Mesenchymal stem cell (in vitro differentiated cells and primary cell): Measurements from ENCODE around the gene MAP3K20.

Experiments used
- DNase-seq: peaks from one replicate; pipeline ENCODE4 v3.0.0-alpha.2; 2013
- H2AFZ ChIP-seq: one replicate; pipeline ENCODE4 v1.6.1; 2013; ENCODE audit warnings: low read depth, mild to moderate bottlenecking, control low read depth, inconsistent platforms, low read length, moderate library complexity
- H2AK5ac ChIP-seq: 2 replicates; pipeline ENCODE4 v1.6.1; 2013; ENCODE audit warnings: low read length, moderate library complexity, mild to moderate bottlenecking, inconsistent platforms; ENCODE audit not compliant: severe bottlenecking
- H2BK120ac ChIP-seq: one replicate; pipeline ENCODE4 v1.6.1; 2013; ENCODE audit warnings: low read depth, mild to moderate bottlenecking, inconsistent platforms, low read length, moderate library complexity
- H2BK12ac ChIP-seq, 2 experiments: one replicate each; pipeline ENCODE4 v1.6.1; 2013; ENCODE audit warnings: inconsistent platforms in 2 of 2, low read length in 2 of 2, mild to moderate bottlenecking in 2 of 2, moderate library complexity in 2 of 2, control low read depth in 1 of 2
- H2BK15ac ChIP-seq: one replicate; pipeline ENCODE4 v1.6.1; 2013; ENCODE audit warnings: mild to moderate bottlenecking, low read depth, inconsistent platforms; ENCODE audit not compliant: poor library complexity, severe bottlenecking
- H2BK5ac ChIP-seq: 2 replicates; pipeline ENCODE4 v1.6.1; 2013; ENCODE audit warnings: low read depth, mild to moderate bottlenecking, low read length, control low read depth, inconsistent platforms; ENCODE audit not compliant: poor library complexity, severe bottlenecking
- H3K14ac ChIP-seq, 2 experiments: one replicate each; pipeline ENCODE4 v1.6.1; 2013; ENCODE audit warnings: inconsistent platforms in 2 of 2, low read length in 2 of 2, control low read depth in 1 of 2, mild to moderate bottlenecking in 1 of 2, moderate library complexity in 1 of 2
- H3K18ac ChIP-seq, 2 experiments: one replicate each; pipeline ENCODE4 v1.6.1; 2013; ENCODE audit warnings: inconsistent platforms in 2 of 2, low read length in 2 of 2, control low read depth in 1 of 2, low read depth in 1 of 2, mild to moderate bottlenecking in 1 of 2
- H3K23ac ChIP-seq, 2 experiments: one replicate each; pipeline ENCODE4 v1.6.1; 2013; ENCODE audit warnings: inconsistent platforms in 2 of 2, low read length in 2 of 2, mild to moderate bottlenecking in 2 of 2, moderate library complexity in 2 of 2, control low read depth in 1 of 2
- H3K27ac ChIP-seq: 2 replicates; pipeline ENCODE4 v1.5.1; 2013; ENCODE audit warnings: mild to moderate bottlenecking, moderate library complexity, low read length, control low read depth, inconsistent platforms; ENCODE audit not compliant: poor library complexity, severe bottlenecking
- H3K27me3 ChIP-seq, 2 experiments: 2 replicates each; pipeline versions ENCODE4 v1.6.1 to v1.7.0; 2013; ENCODE audit warnings: low read length in 2 of 2, mild to moderate bottlenecking in 2 of 2, moderate library complexity in 2 of 2, control low read depth in 1 of 2, inconsistent platforms in 1 of 2; ENCODE audit not compliant: control insufficient read depth in 1 of 2, insufficient read depth in 1 of 2
- H3K36me3 ChIP-seq, 2 experiments: 2 replicates each; pipeline versions ENCODE4 v1.6.1 to v1.7.0; 2013; ENCODE audit warnings: low read length in 2 of 2, control low read depth in 1 of 2, inconsistent platforms in 1 of 2, low read depth in 1 of 2, mild to moderate bottlenecking in 1 of 2; ENCODE audit not compliant: insufficient read depth in 2 of 2, control insufficient read depth in 1 of 2
- H3K4ac ChIP-seq, 2 experiments: one replicate each; pipeline ENCODE4 v1.6.1; 2013; ENCODE audit warnings: inconsistent platforms in 2 of 2, low read length in 2 of 2, mild to moderate bottlenecking in 2 of 2, moderate library complexity in 2 of 2, control low read depth in 1 of 2, low read depth in 1 of 2
- H3K4me1 ChIP-seq: 2 replicates; pipeline ENCODE4 v1.6.1; 2013; ENCODE audit warnings: low read depth, low read length, control low read depth; ENCODE audit not compliant: control insufficient read depth, insufficient read depth
- H3K4me2 ChIP-seq: 2 replicates; pipeline ENCODE4 v1.6.1; 2013; ENCODE audit warnings: low read length, mild to moderate bottlenecking, inconsistent platforms; ENCODE audit not compliant: poor library complexity, severe bottlenecking
- H3K4me3 ChIP-seq, 2 experiments: 2 replicates each; pipeline versions ENCODE4 v1.5.1 to v1.7.0; 2013; ENCODE audit warnings: low read length in 2 of 2, mild to moderate bottlenecking in 2 of 2, control low read depth in 1 of 2, low read depth in 1 of 2; ENCODE audit not compliant: insufficient read depth in 1 of 2
- H3K79me1 ChIP-seq: replicated peaks from 2 replicates; pipeline ENCODE4 v1.6.1; 2013; ENCODE audit warnings: mild to moderate bottlenecking, control low read depth, low read length, inconsistent platforms; ENCODE audit not compliant: poor library complexity, severe bottlenecking
- H3K9ac ChIP-seq: 2 replicates; pipeline ENCODE4 v1.7.0; 2013; ENCODE audit warnings: mild to moderate bottlenecking, low read length, moderate library complexity
- H3K9me3 ChIP-seq: 2 replicates; pipeline ENCODE4 v1.7.0; 2013; ENCODE audit warnings: mild to moderate bottlenecking, low read length; ENCODE audit not compliant: control insufficient read depth
- H4K8ac ChIP-seq: one replicate; pipeline ENCODE4 v1.6.1; 2013; ENCODE audit warnings: inconsistent platforms, mild to moderate bottlenecking, low read length, moderate library complexity
- H4K91ac ChIP-seq: one replicate; pipeline ENCODE4 v1.6.1; 2013; ENCODE audit warnings: mild to moderate bottlenecking, low read length, inconsistent platforms
- WGBS: methylation state at CpG from one replicate; pipeline ENCODE4 v1.1.7; 2013; ENCODE audit warnings: mixed read lengths; 5-methylcytosine and 5-hydroxymethylcytosine counted together

Gene MAP3K20

DNA sequence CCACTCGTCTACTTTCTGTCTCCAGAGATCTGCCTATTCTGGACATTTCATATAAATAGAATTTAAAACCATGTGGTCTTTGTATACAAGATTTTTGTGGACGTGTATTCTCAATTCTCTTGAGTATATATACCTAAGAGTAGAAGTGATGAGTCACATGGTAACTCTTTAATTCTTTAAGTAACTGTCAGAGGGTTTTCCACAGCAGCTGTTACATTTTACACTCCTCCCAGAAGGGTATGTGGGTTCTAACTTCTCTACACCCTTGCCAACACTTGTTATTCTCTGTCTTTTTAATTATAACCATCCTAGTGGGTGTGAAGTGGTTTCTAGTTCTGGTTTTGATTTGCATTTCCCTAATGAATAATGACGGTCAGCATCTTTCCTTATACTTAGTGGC, 70.9 kb downstream of the MAP3K20 start:
- Histone ChIP-seq H2BK15ac (no peak overlapping the region), H2BK5ac (no peak overlapping the region), H3K9me3 (peaks cover 14% of the 10 kb centered on the region), H3K79me1 (peaks cover 9% of the 10 kb centered on the region), H2AK5ac (no peak overlapping the region), H2AFZ (no peak overlapping the region), H3K4ac (no peak overlapping the region), H3K14ac (no peak overlapping the region), H3K27me3 (no peaks in the 10 kb centered on the region), H4K91ac (no peak overlapping the region), H2BK12ac (no peak overlapping the region), H2BK120ac (no peak overlapping the region), H3K23ac (no peak overlapping the region), H3K4me3 (no peak overlapping the region), H3K9ac (no peak overlapping the region), H3K36me3 (peaks cover 0 to 3% of the 10 kb centered on the region in 2 experiments), H3K4me2 (no peak overlapping the region), H3K4me1 (no peaks in the 10 kb centered on the region), H3K27ac (no peak overlapping the region), H3K18ac (no peak overlapping the region), H4K8ac (no peak overlapping the region)
- no CpG with 5 or more reads among the region's 3 CpGs for WGBS
- peak; percentile 45 for DNase-seq

DNA sequence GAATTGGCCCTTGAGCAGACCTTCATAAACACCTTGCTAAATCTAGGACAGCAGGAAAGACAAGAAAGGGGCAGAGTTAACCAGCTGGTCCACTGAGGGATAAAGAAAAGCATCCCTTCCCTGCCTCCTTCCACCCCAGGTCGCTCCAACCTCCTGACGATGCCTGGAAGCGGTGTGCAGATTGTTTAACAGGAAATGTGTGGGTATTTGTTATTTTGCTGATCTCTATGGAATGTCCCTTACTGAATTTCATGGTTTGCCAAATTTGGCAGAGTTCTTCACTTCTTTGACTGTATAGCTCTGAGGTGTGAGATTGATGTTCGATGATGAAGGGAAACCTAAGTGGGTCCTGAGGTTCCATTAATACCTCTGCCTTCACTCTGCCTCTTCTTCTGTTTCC, 72.9 kb downstream of the MAP3K20 start:
- H2BK5ac ChIP-seq: no peak overlapping the region
- H3K36me3 ChIP-seq: no peaks in the 10 kb centered on the region
- no peaks in the 10 kb centered on the region for H3K4me1 ChIP-seq
- no peak for DNase-seq
- H3K4ac ChIP-seq: peak overlapping the region in 1 of 2 experiments; percentile 26
- 43% methylated on average over 3 of the region's 4 CpGs for WGBS
- peak overlapping the region in 1 of 2 experiments; percentile 38 for H2BK12ac ChIP-seq
- H3K14ac ChIP-seq: peak overlapping the region in 1 of 2 experiments; percentile 75
- no peak overlapping the region for H2BK15ac ChIP-seq
- no peak overlapping the region for H2BK120ac ChIP-seq
- H3K4me2 ChIP-seq: no peak overlapping the region
- H3K4me3 ChIP-seq: no peak overlapping the region
- peak overlapping the region; percentile 11 for H3K27ac ChIP-seq
- no peak overlapping the region for H3K23ac ChIP-seq
- H4K8ac ChIP-seq: no peak overlapping the region
- no peak overlapping the region for H2AK5ac ChIP-seq
- no peak overlapping the region for H4K91ac ChIP-seq
- no peak overlapping the region for H2AFZ ChIP-seq
- peaks cover 6% of the 10 kb centered on the region for H3K79me1 ChIP-seq
- H3K18ac ChIP-seq: peak overlapping the region in 1 of 2 experiments; percentile 48
- H3K9ac ChIP-seq: no peak overlapping the region
- no peaks in the 10 kb centered on the region for H3K27me3 ChIP-seq
- H3K9me3 ChIP-seq: no peaks in the 10 kb centered on the region

DNA sequence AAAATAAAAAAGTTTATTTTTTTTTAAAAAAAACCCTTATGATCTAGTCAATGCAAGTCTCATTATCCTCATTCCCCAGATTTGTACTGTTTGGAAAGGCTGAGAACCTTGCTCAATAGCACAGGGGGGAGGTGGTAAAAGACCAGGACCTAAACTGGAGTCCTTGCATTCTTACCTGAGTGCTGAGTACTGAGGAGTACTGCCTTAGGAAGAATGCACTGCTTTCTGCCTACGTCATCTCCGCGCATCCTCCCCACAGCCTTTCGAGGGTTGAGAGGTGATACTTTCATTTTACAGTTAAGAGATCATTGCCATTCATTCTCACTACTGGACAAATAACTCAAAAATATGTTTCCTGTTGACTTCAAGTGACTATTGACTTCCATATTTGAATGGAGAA, 73.8 kb downstream of the MAP3K20 start:
- Histone ChIP-seq H3K14ac (no peak overlapping the region), H2BK5ac (no peak overlapping the region), H2BK120ac (no peak overlapping the region), H3K4ac (no peak overlapping the region), H3K4me3 (no peak overlapping the region), H2BK15ac (no peak overlapping the region), H2AK5ac (no peak overlapping the region), H3K4me1 (no peaks in the 10 kb centered on the region), H3K79me1 (peaks cover 6% of the 10 kb centered on the region), H2BK12ac (peak overlapping the region in 1 of 2 experiments; percentile 9), H3K23ac (no peak overlapping the region), H3K9me3 (no peaks in the 10 kb centered on the region), H3K36me3 (peaks cover 0 to 3% of the 10 kb centered on the region in 2 experiments), H4K8ac (peak overlapping the region; percentile 63), H3K9ac (no peak overlapping the region), H3K27me3 (no peaks in the 10 kb centered on the region), H3K27ac (no peak overlapping the region), H3K18ac (no peak overlapping the region), H2AFZ (no peak overlapping the region), H4K91ac (no peak overlapping the region), H3K4me2 (no peak overlapping the region)
- no CpG with 5 or more reads among the region's 4 CpGs for WGBS
- DNase-seq: peak; percentile 35

DNA sequence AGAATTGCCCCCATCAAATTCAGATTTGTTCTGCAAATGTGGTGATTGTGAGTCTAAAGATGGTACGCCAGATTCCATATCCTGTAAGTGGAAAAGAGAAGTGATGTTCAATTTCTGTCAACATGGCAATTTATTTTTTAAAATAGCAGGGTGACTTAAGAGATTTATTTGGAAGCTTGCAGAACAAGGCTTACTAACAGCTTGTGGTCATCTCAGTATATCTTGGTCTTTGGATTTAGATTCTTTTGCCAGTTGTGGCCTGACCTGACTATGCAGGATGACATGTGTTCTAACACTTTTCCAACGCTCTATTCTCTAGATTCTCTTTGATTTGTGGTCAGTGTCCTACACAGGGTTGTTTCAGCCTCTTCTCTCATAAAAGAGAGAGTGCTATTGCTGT, 74.4 kb downstream of the MAP3K20 start:
- peak; percentile 86 for DNase-seq
- H2BK15ac ChIP-seq: no peak overlapping the region
- H3K23ac ChIP-seq: no peak overlapping the region
- H2BK5ac ChIP-seq: no peak overlapping the region
- H3K4me2 ChIP-seq: no peak overlapping the region
- no peaks in the 10 kb centered on the region for H3K9me3 ChIP-seq
- no peaks in the 10 kb centered on the region for H3K27me3 ChIP-seq
- H3K79me1 ChIP-seq: peaks cover 8% of the 10 kb centered on the region
- H3K9ac ChIP-seq: peak overlapping the region; percentile 4
- no peak overlapping the region for H3K4ac ChIP-seq
- H2BK120ac ChIP-seq: no peak overlapping the region
- H3K27ac ChIP-seq: no peak overlapping the region
- no peak overlapping the region for H3K18ac ChIP-seq
- H3K36me3 ChIP-seq: peaks cover 0 to 3% of the 10 kb centered on the region in 2 experiments
- 68% methylated on average over 1 of the region's 2 CpGs for WGBS
- H4K91ac ChIP-seq: no peak overlapping the region
- no peaks in the 10 kb centered on the region for H3K4me1 ChIP-seq
- no peak overlapping the region for H4K8ac ChIP-seq
- no peak overlapping the region for H2AFZ ChIP-seq
- H2BK12ac ChIP-seq: no peak overlapping the region
- H2AK5ac ChIP-seq: no peak overlapping the region
- H3K14ac ChIP-seq: no peak overlapping the region
- no peak overlapping the region for H3K4me3 ChIP-seq
